ENCODE data around the gene BAK1.

Gene BAK1
- 20.3 to 107 (median 54.6) reads per million in 17 experiments for total RNA-seq

- DNase-seq: peak; percentile 86 to 94 (median 92)
These were observed at the start of gene BAK1 for GRCh38 chr6:33579828-33580714. BAK1 (minus strand) TSS chr6:33580276; CDS start chr6:33577604, 2,672 bp downstream.

- no peak for DNase-seq
These were observed 48.4 kb upstream of the BAK1 start for GRCh38 chr6:33628401-33628964.

GRCh38 chr6:33627876-33628275 is 47.8 kb upstream of the BAK1 start:
- DNase-seq: no peak

GRCh38 chr6:33624856-33625255 is 44.8 kb upstream of the BAK1 start:
- no peak for DNase-seq

- DNase-seq: no peak
These were observed 43.9 kb upstream of the BAK1 start for GRCh38 chr6:33623895-33624381.

- no peak for DNase-seq
These were observed 42.7 kb upstream of the BAK1 start for GRCh38 chr6:33622456-33623431.

GRCh38 chr6:33621711-33622388 is 41.8 kb upstream of the BAK1 start:
- no peak for DNase-seq

GRCh38 chr6:33620856-33621710 is 41.0 kb upstream of the BAK1 start, which contains the start of gene ITPR3:
ITPR3 (plus strand) TSS chr6:33621322; CDS start chr6:33621603, 281 bp downstream.
- peak; percentile 19 to 70 (median 37) for DNase-seq

- peak; percentile 24 to 60 (median 48) for DNase-seq
These were observed 40.2 kb upstream of the BAK1 start for GRCh38 chr6:33620158-33620855.

GRCh38 chr6:33619166-33619840 is 39.2 kb upstream of the BAK1 start:
- DNase-seq: no peak

- DNase-seq: no peak
These were observed 36.8 kb upstream of the BAK1 start for GRCh38 chr6:33616913-33617312.

GRCh38 chr6:33616113-33616512 is 36.0 kb upstream of the BAK1 start:
- DNase-seq: no peak

- DNase-seq: no peak
These were observed 33.7 kb upstream of the BAK1 start for GRCh38 chr6:33613795-33614168.

- no peak for DNase-seq
These were observed 33.2 kb upstream of the BAK1 start for GRCh38 chr6:33613146-33613794.

- DNase-seq: no peak
These were observed 31.0 kb upstream of the BAK1 start for GRCh38 chr6:33610779-33611732.

- DNase-seq: no peak
These were observed 30.0 kb upstream of the BAK1 start for GRCh38 chr6:33610067-33610466.

GRCh38 chr6:33609528-33609927 is 29.5 kb upstream of the BAK1 start:
- no peak for DNase-seq

- DNase-seq: no peak
These were observed 28.9 kb upstream of the BAK1 start for GRCh38 chr6:33609019-33609418.

All from suppressor macrophage (primary cell).